Superior temporal gyrus (tissue), 1 donor: ENCODE data around the gene WNT8A.
"Not testable (repeated sequence)": the region's sequence is repeated elsewhere in the genome, so short reads cannot be mapped to it uniquely, and the experiment has no call there.

ENCODE experiments used
- DNase-seq: peaks from one replicate; pipeline ENCODE4 v3.0.0-alpha.2; 2016; ENCODE audit errors: extremely low spot score

The WNT8A gene, protein sequence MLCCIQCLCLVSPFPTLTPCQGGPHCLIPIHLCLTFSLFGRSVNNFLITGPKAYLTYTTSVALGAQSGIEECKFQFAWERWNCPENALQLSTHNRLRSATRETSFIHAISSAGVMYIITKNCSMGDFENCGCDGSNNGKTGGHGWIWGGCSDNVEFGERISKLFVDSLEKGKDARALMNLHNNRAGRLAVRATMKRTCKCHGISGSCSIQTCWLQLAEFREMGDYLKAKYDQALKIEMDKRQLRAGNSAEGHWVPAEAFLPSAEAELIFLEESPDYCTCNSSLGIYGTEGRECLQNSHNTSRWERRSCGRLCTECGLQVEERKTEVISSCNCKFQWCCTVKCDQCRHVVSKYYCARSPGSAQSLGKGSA

DNA sequence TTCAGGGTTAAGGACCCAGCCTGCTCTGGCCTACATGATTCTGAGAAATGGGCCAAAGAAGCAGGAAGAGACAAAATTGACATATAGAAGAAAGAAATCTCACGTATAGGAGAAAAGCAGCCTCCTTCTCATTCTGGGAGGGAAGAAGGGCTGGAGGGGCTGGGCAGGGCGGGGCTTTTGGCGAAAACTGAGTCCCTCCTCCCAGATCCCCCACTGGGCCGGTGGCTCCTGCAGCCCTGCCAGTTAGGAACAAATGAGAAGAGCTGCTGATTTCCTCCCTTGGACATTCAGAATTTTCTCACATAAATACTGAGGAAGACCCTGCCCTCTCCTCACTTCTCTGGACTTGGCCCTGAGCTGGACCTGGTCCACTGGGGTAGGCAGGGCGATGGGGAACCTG, at the start of gene WNT8A:
TSS of gene WNT8A (plus strand) at position 332 of the 400 bp plus-strand sequence. CDS start 95 bp downstream, outside the sequence.
- no peak for DNase-seq

GRCh38 chr5:138035605-138036537, 48.0 kb upstream of the WNT8A start:
- DNase-seq = peak; percentile 99

DNA sequence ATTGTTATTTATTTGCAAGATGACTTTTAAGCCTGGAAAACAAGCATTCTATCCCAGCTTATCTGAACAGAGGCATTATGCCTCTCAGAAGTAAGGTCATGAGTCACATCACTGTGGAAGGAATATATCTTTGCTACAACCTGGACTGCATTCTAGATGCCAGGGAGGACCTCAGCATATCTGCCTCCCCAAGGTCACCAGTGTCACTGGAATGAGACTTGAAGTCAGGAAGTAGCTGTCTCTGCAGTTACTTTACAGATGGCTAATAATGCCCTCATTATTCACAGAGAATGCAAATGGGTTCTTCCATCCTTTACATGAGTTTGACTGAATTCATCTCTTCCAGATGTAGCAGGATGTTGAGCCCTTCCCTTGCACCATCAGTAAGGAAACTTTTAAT, 46.6 kb upstream of the WNT8A start:
- peak; percentile 56 for DNase-seq

DNA sequence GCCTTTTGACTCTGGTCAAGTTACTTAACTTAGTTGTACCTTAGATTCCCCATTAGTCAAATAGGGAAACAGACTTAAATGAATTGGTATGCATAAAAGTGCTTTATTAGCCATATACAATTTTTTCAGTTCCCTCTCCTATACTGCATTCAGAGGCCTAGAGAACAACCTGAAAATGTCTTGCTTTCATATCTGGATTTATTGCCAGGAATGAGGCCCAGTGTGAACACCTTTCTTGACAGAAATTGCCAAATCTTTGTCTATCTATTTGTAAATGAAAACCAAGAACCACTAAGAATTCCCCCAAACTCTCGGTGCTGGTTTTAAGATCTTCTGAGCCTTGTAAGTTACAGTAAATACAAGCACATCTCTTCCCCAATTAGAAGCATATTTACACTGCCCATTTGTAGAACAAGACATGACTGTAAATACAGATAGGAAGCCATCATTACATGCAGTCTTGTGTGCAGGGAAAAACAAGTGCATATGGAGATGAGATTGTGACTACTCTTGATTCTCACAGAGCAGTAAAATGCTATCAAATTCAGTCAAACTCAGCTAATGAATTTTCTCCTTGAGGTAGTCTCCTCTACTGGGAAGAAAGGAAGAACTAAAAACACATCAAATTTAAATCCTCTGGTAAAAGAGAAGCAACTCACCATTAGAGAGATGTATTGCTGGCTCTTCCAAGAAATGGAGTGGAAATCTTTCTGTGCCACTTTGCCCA, 45.8 kb upstream of the WNT8A start:
- DNase-seq = peak; percentile 58

DNA sequence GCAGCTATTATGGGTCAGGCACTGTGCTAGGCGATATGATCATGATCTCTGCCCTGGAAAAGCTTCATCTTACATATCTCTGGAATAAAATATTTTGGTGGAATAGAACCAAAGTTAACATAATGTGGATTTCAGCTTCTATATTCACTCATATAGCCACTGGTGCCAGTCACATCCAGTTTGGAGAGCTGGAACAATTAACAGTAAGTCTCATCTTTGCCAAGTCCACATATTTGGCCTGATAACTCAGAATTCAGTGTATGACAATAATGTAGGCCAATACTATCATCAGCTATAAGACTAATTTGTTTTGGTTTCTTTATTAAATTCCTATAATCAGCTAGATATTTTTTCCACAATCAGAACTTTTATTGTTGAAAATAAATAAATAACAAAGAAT, 45.0 kb upstream of the WNT8A start:
- peak; percentile 91 for DNase-seq

- not testable (repeated sequence) for DNase-seq
These were observed 38.5 kb upstream of the WNT8A start for GRCh38 chr5:138045283-138045682.

DNA sequence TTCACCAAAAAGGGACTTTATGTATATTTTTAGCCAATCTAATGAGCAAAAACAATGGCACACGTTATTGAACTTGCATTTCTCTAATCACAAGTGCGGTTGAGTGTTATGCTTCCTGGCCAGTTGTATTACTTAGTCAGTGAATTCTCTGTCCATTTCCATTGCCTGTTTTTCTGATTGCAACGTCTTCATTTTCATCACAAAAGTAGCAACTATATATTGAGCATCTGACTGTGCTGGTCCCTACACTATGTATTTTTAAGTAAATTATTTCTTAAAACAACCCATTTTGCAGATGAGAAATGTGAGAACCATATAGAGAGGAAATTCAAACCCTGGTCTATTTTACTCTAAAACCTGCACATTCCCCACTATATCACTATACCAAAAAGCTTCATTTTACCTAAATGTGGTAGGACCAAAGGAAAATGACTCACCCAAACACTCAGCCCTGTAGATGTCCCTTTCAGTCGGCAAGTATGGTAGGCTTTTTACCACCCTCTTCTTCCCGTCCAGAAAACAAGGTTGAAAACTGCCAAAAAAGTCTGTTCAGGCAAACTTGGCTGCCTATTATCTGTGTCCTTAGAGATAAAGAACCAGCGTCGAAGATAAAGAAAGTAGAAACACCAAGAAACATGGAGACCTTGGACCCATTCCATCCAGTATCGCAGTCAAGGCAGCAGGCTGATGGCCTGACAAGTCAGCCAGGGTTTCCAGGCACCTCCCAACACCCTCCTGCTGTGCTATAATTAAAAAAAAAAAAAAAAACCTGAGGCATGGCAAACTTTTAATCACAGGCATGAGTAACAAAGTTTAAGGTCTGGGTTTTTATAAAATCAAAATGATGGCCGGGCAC, 32.2 kb upstream of the WNT8A start:
- no peak for DNase-seq

DNA sequence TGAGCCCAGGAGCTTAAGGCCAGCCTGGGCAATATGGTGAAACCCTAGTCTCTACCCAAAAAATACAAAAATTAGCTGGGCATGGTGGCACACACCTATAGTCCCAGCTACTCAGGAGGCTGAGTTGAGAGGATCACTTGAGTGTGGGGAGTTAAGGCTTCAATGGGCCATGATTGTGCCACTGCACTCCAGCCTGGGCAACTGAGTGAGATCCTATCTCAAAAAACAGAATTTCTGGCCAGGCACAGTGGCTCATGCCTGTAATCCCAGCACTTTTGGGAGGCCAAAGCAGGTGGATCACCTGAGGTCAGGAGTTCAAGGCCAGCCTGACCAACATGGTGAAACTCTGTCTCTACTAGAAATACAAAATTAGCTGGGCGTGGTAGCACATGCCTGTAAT, 31.1 kb upstream of the WNT8A start:
- not testable (repeated sequence) for DNase-seq

DNA sequence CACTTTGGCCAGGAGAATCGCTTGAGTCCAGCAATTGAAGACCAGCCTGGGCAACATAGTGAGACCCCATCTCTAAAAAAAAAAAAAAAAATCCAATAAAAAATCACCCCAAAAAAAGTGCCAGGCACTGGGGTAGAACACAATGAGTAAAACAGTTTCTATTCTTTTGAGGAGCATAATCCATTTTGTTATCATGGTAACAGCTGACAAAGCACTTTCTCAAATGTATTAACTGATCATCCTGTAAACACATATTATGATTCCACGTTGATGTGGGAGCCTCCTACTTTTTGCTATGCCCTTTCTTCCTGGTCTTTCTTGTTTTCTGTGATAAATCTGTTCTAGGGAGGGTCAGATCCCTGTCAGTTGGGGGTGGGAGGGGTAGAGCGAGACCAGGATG, 30.3 kb upstream of the WNT8A start:
- DNase-seq = no peak

GRCh38 chr5:138054206-138054605, 29.6 kb upstream of the WNT8A start:
- peak; percentile 48 for DNase-seq

- DNase-seq = peak; percentile 88
These were observed 28.8 kb upstream of the WNT8A start for GRCh38 chr5:138054847-138055558.

- DNase-seq = no peak
These were observed 19.3 kb upstream of the WNT8A start for GRCh38 chr5:138064526-138064925.

DNA sequence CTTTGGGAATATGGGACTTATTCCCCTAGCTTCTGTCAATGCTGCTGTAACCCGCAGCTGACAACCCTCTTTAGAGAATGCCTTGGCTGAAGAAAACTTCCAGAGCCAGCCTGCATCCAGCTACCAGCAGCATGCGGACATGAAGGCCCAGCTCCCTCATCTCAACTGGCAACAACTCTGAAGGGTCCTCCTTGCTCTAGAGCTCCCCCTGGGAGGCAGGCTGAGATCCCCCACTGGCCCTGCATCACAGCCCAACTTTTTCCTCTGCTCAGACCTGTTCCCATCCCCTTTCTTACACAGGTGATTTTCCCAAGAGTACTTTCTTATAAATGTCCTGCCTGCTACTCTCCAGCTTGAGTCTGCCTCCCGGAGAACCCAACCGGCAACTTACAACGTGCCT, 18.7 kb upstream of the WNT8A start:
- no peak for DNase-seq

- DNase-seq = no peak
These were observed 15.9 kb upstream of the WNT8A start for GRCh38 chr5:138067945-138068344.

DNA sequence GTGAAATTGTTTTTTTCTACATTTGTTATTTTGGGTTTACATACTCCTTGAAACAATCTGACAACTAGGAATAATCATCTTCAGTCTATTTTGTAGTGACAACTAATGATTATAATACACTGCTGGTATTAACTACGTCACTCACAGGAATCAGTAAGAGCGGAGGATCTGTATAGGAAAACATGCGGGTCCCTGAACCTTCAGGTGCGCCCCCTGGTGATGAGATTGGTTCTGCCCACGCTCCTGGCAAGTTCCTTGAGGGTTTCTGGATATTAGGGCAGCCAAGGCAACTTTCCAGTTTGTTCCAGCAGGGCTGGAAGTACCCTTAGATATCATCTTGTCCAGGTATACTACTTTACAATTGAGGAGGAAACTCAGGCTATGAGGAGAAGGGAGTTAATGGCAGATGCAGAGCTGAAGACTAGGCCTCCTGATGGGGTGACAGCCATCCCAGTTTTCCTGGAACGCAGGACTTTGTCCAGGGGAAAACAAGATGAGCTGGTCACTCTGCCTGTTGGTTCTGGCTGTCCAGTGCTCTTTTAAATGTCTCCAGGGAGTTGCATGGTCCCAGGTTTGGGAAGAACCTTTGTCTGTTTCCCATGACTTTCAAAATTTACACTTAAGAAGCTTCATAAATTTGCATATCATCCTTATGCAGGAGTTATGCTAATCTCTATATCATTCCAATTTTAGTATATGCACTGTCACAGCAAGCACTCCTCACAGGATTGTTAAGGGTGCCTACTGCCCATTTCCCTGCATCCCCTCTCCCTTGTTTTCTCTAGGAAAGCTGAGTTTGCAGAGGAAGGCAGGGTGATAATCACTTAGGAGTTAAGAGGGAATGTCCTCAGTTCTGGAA, 14.9 kb upstream of the WNT8A start:
- peak; percentile 80 for DNase-seq

DNA sequence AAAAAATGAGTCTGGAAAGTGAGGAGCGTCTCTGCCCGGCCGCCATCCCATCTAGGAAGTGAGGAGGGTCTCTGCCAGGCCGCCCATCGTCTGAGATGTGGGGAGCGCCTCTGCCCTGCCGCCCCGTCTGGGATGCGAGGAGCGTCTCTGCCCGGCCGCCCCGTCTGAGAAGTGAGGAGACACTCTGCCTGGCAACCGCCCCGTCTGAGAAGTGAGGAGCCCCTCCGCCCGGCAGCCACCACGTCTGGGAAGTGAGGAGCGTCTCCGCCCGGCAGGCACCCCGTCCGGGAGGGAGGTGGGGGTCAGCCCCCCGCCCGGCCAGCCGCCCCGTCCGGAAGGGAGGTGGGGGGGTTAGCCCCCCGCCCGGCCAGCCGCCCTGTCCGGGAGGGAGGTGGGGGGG, 13.8 kb upstream of the WNT8A start:
- DNase-seq = not testable (repeated sequence)

DNA sequence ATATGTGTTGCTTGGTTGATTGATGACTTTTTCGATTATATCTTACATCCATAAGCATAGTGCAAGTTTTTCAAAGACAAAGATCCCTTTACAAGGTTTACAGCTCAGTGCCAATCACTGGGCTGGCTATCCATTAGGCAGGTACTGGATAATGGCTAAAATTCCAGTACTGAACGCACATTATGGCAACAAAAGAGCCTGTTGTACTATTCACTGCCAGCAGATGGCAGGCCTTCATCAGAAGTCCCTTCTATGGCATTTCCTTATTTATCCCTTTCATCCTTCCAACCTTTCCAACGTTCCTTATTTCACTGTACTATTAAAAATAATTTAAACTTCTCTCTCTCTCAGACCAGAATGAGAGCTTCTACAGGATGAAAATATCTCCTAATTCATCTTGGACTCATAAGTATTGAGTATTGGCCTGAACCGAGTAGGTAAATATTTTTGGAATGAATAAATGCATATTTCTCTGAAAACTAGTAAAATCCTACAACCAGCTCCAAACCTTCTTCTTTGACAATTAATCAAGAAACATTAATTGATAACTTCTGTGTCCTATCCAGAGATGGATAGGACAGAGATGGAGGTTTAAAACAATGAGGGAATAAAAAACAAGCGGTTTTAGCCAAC, 6.7 kb upstream of the WNT8A start:
- DNase-seq = peak; percentile 93

- no peak for DNase-seq
These were observed 5.7 kb upstream of the WNT8A start for GRCh38 chr5:138078006-138078643.
